Panc1 (cell line): ENCODE measurements around the gene DRAXIN. TPM values are rescaled to one million over a fixed set of nuclear protein-coding genes. Genes with fewer than 3 reads are reported as not detected.

Experiments used
- ATAC-seq: fragments of 200-7000 bp; cut with Tn5 transposase; 2 replicates; pipeline ENCODE4 v1.9.1; 2020; ENCODE audit warnings: mild to moderate bottlenecking, moderate library complexity
- BruUV-seq: library from RNA; stranded (reverse); fragments of 400-500 nt; replicated peaks from 2 replicates; lab custom pipeline; 2021; lab: Mats Ljungman, UMichigan
- CTCF ChIA-PET: fragments of 300-600 bp; sonication (Branson Sonifier 250); formaldehyde crosslinking; loops from one replicate; lab custom pipeline; 2022; ENCODE audit warnings: antibody characterized with exemption; lab: Charles Lee
- POLR2A ChIA-PET: fragments of 300-600 bp; sonication (Branson Sonifier 250); formaldehyde crosslinking; loops from one replicate; lab custom pipeline; 2022; ENCODE audit warnings: antibody characterized with exemption; lab: Charles Lee
- DNase-seq: peaks from one replicate; pipeline ENCODE4 v3.0.0-alpha.2; 2010; ENCODE audit warnings: low read depth, low spot score
- H3K27ac ChIP-seq: 2 replicates; pipeline ENCODE4 v1.5.1; 2011; ENCODE audit warnings: mild to moderate bottlenecking, low read length, inconsistent platforms
- H3K27me3 ChIP-seq: fragments of 200-500 bp; sonication (Bioruptor generic); 2 replicates; pipeline ENCODE4 v1.6.0; 2014; ENCODE audit warnings: low read length, inconsistent platforms; ENCODE audit not compliant: control insufficient read depth, insufficient read depth
- H3K36me3 ChIP-seq: fragments of 200-500 bp; sonication (Bioruptor generic); 2 replicates; pipeline ENCODE4 v1.5.1; 2014; ENCODE audit warnings: inconsistent platforms, mild to moderate bottlenecking, low read length, moderate library complexity; ENCODE audit not compliant: control insufficient read depth, insufficient read depth
- H3K4me1 ChIP-seq: 2 replicates; pipeline ENCODE4 v1.5.1; 2011; ENCODE audit warnings: inconsistent platforms, mild to moderate bottlenecking, low read length, moderate library complexity; ENCODE audit not compliant: control insufficient read depth, insufficient read depth
- H3K4me3 ChIP-seq, 2 experiments: 2 replicates each; pipeline ENCODE4 v1.5.1; 2011 to 2012; ENCODE audit warnings: low read depth in 2 of 2, low read length in 2 of 2, mild to moderate bottlenecking in 2 of 2, inconsistent platforms in 1 of 2, moderate library complexity in 1 of 2
- H3K9me3 ChIP-seq: fragments of 200-500 bp; sonication (Bioruptor generic); 2 replicates; pipeline ENCODE4 v1.5.1; 2014; ENCODE audit warnings: low read depth, mild to moderate bottlenecking, inconsistent platforms, low read length, moderate library complexity; ENCODE audit not compliant: control insufficient read depth, insufficient read depth
- POLR2AphosphoS5 ChIP-seq: IDR thresholded peaks from 2 replicates; pipeline ENCODE4 v1.6.1; 2012; ENCODE audit warnings: mild to moderate bottlenecking, low read depth, low read length, moderate library complexity
- SIN3A ChIP-seq: IDR thresholded peaks from 2 replicates; pipeline ENCODE4 v1.6.1; 2012; ENCODE audit warnings: low read depth, mild to moderate bottlenecking, low read length, moderate library complexity, borderline replicate concordance; ENCODE audit not compliant: insufficient read depth
- TCF7L2 ChIP-seq: IDR thresholded peaks from 2 replicates; pipeline ENCODE4 v1.6.1; 2011; ENCODE audit warnings: mild to moderate bottlenecking, low read depth, low read length, inconsistent platforms
- in situ Hi-C: cut with HindIII; loops from 2 replicates; pipeline ENCODE4 v1.10.0; 2016; ENCODE audit warnings: low sequenced_read_pairs, low pct_unique_long_range_greater_than_20kb
- intact Hi-C: fragments of 100-400 bp; cut with micrococcal nuclease; formaldehyde crosslinking; loops from one replicate; pipeline ENCODE4 v1.10.0; 2022; ENCODE audit not compliant: unreplicated experiment
- total RNA-seq: library from RNA; stranded (reverse); gene quantifications from one replicate; pipeline ENCODE4 v1.2.1, GENCODE V29; 2021; ENCODE audit not compliant: unreplicated experiment
- TF ChIP-seq, protein P1 (sequence below), 2 experiments: IDR thresholded peaks; 2 replicates each; pipeline ENCODE4 v1.6.1; 2011 to 2012; ENCODE audit warnings: low read depth in 2 of 2, control low read depth in 1 of 2, low read length in 1 of 2, mild to moderate bottlenecking in 1 of 2, moderate library complexity in 1 of 2; ENCODE audit not compliant: insufficient read depth in 1 of 2
- TF ChIP-seq, protein P2 (sequence below): fragments of 450-650 bp; IDR thresholded peaks from 2 replicates; pipeline ENCODE4 v1.5.1; 2017; ENCODE audit warnings: mild to moderate bottlenecking

Gene DRAXIN
- total RNA-seq, 1 experiment from 2014 or later, result 0.13 TPM

DNA sequence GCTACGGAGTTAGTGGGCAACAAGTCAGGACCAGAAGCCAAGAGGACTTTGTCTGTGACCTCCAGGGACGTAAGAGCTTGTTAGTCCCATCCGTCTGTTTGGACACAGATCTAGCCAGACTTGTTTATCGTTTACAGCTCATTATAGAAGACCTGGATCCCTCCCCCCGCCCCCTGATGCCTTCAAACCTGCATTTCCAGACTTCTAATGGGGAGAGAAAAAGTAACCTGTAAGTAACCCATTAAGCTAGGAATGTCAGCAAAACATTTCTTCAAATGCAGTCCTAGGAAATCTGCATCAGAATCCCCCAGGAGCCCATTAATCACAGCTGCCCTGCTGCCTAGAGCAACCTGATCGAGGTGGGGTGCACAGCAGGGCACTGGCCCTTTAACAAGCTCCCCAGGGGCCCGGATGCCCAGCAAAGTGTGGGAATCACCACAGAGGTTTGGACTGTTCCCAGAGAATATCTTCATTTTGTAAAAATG is 9.2 kb upstream of the DRAXIN start:
- ATAC-seq, result no peak
- TF ChIP-seq, protein P1, sequence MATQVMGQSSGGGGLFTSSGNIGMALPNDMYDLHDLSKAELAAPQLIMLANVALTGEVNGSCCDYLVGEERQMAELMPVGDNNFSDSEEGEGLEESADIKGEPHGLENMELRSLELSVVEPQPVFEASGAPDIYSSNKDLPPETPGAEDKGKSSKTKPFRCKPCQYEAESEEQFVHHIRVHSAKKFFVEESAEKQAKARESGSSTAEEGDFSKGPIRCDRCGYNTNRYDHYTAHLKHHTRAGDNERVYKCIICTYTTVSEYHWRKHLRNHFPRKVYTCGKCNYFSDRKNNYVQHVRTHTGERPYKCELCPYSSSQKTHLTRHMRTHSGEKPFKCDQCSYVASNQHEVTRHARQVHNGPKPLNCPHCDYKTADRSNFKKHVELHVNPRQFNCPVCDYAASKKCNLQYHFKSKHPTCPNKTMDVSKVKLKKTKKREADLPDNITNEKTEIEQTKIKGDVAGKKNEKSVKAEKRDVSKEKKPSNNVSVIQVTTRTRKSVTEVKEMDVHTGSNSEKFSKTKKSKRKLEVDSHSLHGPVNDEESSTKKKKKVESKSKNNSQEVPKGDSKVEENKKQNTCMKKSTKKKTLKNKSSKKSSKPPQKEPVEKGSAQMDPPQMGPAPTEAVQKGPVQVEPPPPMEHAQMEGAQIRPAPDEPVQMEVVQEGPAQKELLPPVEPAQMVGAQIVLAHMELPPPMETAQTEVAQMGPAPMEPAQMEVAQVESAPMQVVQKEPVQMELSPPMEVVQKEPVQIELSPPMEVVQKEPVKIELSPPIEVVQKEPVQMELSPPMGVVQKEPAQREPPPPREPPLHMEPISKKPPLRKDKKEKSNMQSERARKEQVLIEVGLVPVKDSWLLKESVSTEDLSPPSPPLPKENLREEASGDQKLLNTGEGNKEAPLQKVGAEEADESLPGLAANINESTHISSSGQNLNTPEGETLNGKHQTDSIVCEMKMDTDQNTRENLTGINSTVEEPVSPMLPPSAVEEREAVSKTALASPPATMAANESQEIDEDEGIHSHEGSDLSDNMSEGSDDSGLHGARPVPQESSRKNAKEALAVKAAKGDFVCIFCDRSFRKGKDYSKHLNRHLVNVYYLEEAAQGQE (IDR thresholded peaks at IDR 0.05; ENCODE audit: insufficient read depth in 1 of 2, low read depth in 2 of 2, low read length in 1 of 2), result no peak
- TF ChIP-seq TCF7L2, result no peak
- TF ChIP-seq SIN3A, result no peak
- TF ChIP-seq, protein P2, sequence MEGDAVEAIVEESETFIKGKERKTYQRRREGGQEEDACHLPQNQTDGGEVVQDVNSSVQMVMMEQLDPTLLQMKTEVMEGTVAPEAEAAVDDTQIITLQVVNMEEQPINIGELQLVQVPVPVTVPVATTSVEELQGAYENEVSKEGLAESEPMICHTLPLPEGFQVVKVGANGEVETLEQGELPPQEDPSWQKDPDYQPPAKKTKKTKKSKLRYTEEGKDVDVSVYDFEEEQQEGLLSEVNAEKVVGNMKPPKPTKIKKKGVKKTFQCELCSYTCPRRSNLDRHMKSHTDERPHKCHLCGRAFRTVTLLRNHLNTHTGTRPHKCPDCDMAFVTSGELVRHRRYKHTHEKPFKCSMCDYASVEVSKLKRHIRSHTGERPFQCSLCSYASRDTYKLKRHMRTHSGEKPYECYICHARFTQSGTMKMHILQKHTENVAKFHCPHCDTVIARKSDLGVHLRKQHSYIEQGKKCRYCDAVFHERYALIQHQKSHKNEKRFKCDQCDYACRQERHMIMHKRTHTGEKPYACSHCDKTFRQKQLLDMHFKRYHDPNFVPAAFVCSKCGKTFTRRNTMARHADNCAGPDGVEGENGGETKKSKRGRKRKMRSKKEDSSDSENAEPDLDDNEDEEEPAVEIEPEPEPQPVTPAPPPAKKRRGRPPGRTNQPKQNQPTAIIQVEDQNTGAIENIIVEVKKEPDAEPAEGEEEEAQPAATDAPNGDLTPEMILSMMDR, result no peak
- no peak for TF ChIP-seq POLR2AphosphoS5
- POLR2A ChIA-PET, result no interaction called here
- Histone ChIP-seq H3K9me3 (no peaks in the 10 kb centered on the region), H3K27ac (0 out of 2 replicates have a peak overlapping the region, but pooled peaks have one; percentile 34), H3K27me3 (no peaks in the 10 kb centered on the region), H3K36me3 (no peaks in the 10 kb centered on the region), H3K4me3 (no peak overlapping the region), H3K4me1 (peaks cover 7% of the 10 kb centered on the region)
- in situ Hi-C loops (no loop called here), intact Hi-C loops (no loop called here)
- CTCF ChIA-PET, result interaction anchor here (0.6 to 1.3 kb wide), 2 partner anchors 18 to 44 kb away, joined by 4 to 8 read pairs; partner anchors contain the start of gene FBXO6
- no peak for DNase-seq
- BruUV-seq, result no TSS peak

DNA sequence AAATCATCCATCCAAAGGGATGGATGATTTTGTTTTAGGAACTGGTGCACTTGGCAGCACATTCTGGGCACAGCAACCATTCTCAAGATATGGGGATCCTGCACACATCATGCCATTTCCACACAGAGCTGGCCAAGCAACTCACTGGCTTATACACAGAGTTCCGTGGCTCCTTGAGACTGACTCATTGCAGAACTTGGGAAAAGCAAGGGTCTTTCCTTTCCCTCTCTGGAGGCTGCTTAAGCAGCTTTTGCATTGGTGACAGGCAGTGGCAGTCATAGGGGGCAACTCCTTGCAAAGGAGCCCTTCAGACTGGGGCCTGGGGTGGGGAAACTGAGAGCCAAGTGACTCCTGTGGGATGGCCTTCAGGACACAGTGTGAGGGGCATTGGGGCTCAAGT is 8.7 kb upstream of the DRAXIN start:
- H3K36me3 ChIP-seq, result no peaks in the 10 kb centered on the region

More for the DNA sequence above, 8.7 kb upstream of the DRAXIN start:
- TF ChIP-seq SIN3A (no peak), POLR2AphosphoS5 (no peak), TCF7L2 (no peak)
- TF ChIP-seq, protein P1 (IDR thresholded peaks at IDR 0.05; ENCODE audit: insufficient read depth in 1 of 2, low read depth in 2 of 2, low read length in 1 of 2), result no peak
- TF ChIP-seq, protein P2, result no peak
- Histone ChIP-seq H3K4me1 (peaks cover 7% of the 10 kb centered on the region), H3K27me3 (no peaks in the 10 kb centered on the region), H3K27ac (no peak overlapping the region), H3K4me3 (no peak overlapping the region), H3K9me3 (no peaks in the 10 kb centered on the region)
- CTCF ChIA-PET, result no interaction called here
- in situ Hi-C loops (no loop called here), intact Hi-C loops (no loop called here)
- no TSS peak for BruUV-seq
- POLR2A ChIA-PET, result no interaction called here
- DNase-seq (no peak), ATAC-seq (no peak)
